Vagina (tissue), 2 donors: ENCODE data around the gene CXCL13.

ENCODE experiments used
- POLR2A ChIP-seq, 2 donors: fragments of 450-650 bp; IDR thresholded peaks; one replicate each; pipeline ENCODE4 v1.6.1; 2017; ENCODE audit warnings: antibody characterized with exemption in 2 of 2, mild to moderate bottlenecking in 2 of 2, moderate library complexity in 2 of 2
- POLR2AphosphoS5 ChIP-seq, 2 donors: sonication (generic); formaldehyde crosslinking; IDR thresholded peaks; one replicate each; pipeline ENCODE4 v1.9.0; 2017; ENCODE audit warnings: antibody characterized with exemption in 2 of 2, mild to moderate bottlenecking in 2 of 2, low read depth in 1 of 2; ENCODE audit not compliant: insufficient read depth in 1 of 2
- TF ChIP-seq, protein P1 (sequence below), 3 experiments: fragments of 450-650 bp in 2 of 3; fragments of 200-600 bp in 1 of 3; sonication (generic) in 1 of 3; IDR thresholded peaks; one replicate each; pipeline ENCODE4 v1.5.1; 2017 to 2019; ENCODE audit warnings: antibody characterized with exemption in 3 of 3, mild to moderate bottlenecking in 2 of 3, moderate library complexity in 2 of 3

DNA sequence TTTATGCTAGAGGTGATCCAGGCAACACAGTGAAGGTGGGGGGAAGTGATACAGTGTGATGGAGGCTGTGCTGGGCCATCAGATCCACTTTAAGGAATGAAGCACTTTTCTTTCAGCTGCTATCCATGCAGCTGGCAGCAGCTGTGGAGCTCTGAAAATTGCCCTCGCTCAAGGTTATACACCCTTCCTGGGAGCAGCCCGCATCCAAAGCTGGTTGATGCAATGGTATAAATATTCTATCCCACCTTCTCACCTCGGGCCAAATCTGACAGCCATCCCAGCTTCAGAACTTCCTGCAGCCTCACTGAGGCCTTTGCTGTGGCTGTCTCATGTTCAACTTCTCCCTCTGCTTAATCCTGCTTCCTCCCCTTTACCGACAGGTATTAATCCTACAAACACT, 18.6 kb downstream of the CXCL13 start:
- TF ChIP-seq POLR2A (IDR thresholded peaks at IDR 0.05) = no peak
- TF ChIP-seq, protein P1, sequence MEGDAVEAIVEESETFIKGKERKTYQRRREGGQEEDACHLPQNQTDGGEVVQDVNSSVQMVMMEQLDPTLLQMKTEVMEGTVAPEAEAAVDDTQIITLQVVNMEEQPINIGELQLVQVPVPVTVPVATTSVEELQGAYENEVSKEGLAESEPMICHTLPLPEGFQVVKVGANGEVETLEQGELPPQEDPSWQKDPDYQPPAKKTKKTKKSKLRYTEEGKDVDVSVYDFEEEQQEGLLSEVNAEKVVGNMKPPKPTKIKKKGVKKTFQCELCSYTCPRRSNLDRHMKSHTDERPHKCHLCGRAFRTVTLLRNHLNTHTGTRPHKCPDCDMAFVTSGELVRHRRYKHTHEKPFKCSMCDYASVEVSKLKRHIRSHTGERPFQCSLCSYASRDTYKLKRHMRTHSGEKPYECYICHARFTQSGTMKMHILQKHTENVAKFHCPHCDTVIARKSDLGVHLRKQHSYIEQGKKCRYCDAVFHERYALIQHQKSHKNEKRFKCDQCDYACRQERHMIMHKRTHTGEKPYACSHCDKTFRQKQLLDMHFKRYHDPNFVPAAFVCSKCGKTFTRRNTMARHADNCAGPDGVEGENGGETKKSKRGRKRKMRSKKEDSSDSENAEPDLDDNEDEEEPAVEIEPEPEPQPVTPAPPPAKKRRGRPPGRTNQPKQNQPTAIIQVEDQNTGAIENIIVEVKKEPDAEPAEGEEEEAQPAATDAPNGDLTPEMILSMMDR (IDR thresholded peaks at IDR 0.05) = no peak
- TF ChIP-seq POLR2AphosphoS5 (IDR thresholded peaks at IDR 0.05; ENCODE audit: insufficient read depth in 1 of 2, low read depth in 1 of 2) = no peak
